Erythroblast (primary cell): ENCODE measurements around the gene MYRIP.

Source experiments
- GATA1 ChIP-seq: IDR thresholded peaks from 2 replicates; pipeline ENCODE4 v1.6.1; 2011; ENCODE audit warnings: low read depth, mild to moderate bottlenecking, control low read depth, low read length, moderate library complexity
- POLR2A ChIP-seq: IDR thresholded peaks from 2 replicates; pipeline ENCODE4 v1.6.1; 2011; ENCODE audit warnings: mild to moderate bottlenecking, low read length

DNA sequence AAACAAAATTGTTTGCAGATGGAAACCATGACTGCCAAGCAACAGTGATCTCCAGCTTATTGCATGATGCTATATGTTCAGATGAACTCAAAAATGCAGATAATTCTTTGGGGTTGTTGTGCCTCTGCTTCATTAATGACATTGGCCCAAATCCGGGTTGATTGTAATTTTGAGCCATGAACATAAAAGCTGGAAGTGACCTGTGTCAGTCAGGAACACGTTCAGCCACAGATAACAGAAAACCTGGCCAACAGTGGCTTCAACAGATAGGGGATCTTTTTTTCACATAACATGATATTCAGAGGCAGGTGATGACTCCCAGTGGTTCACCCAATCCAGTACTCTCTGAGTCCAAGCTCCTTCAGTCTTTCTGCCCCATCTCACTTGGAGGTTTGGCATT lies 423.2 kb downstream of the MYRIP start:
- TF ChIP-seq POLR2A (no peak), GATA1 (no peak)
